Endothelial cell of umbilical vein (primary cell): Measurements from ENCODE around the gene CCNY. TPM values are rescaled to one million over a fixed set of nuclear protein-coding genes. Genes with fewer than 3 reads are reported as not detected.

Source experiments
- BruUV-seq: library from RNA; stranded (reverse); fragments of 400-500 nt; replicated peaks from 2 replicates; lab custom pipeline; 2021; lab: Mats Ljungman, UMichigan
- CTCF ChIA-PET: fragments of 300-600, 350-600 bp; sonication (Branson Sonifier 250); formaldehyde crosslinking; loops from one replicate; lab custom pipeline; 2021; ENCODE audit warnings: antibody characterized with exemption, inconsistent platforms; lab: Charles Lee
- POLR2A ChIA-PET: fragments of 300-600, 350-600 bp; sonication (Branson Sonifier 250); formaldehyde crosslinking; loops from one replicate; lab custom pipeline; 2021; ENCODE audit warnings: antibody characterized with exemption, inconsistent platforms; lab: Charles Lee
- DNase-seq: peaks from one replicate; pipeline ENCODE4 v3.0.0-alpha.2; 2011; ENCODE audit warnings: low read depth, low spot score
- FAIRE-seq: peaks from 2 replicates; lab custom pipeline; 2011; peaks lifted over from hg19 to GRCh38; lab: Jason Lieb, UNC
- H2AFZ ChIP-seq: 2 replicates; pipeline ENCODE4 v1.6.0; 2012; ENCODE audit warnings: low read depth, low read length, control low read depth, inconsistent platforms
- H3K27ac ChIP-seq: 2 replicates; pipeline ENCODE4 v1.5.1; 2011; ENCODE audit warnings: low read depth, mild to moderate bottlenecking, control low read depth, low read length, moderate library complexity; ENCODE audit not compliant: insufficient read depth
- H3K27me3 ChIP-seq, 2 experiments: 2 replicates each; pipeline versions ENCODE4 v1.6.0 to v1.6.1; 2011; ENCODE audit warnings: low read length in 2 of 2, mixed read lengths in 1 of 2; ENCODE audit not compliant: control insufficient read depth in 2 of 2, insufficient read depth in 2 of 2
- H3K36me3 ChIP-seq, 2 experiments: 2 replicates in 1 of 2; 3 replicates in 1 of 2; pipeline ENCODE4 v1.5.1; 2011; ENCODE audit warnings: low read length in 2 of 2, mild to moderate bottlenecking in 1 of 2, moderate library complexity in 1 of 2; ENCODE audit not compliant: control insufficient read depth in 2 of 2, insufficient read depth in 2 of 2; ENCODE audit errors: extremely low read depth in 1 of 2
- H3K4me1 ChIP-seq: 3 replicates; pipeline ENCODE4 v1.5.1; 2011; ENCODE audit warnings: mild to moderate bottlenecking, low read length; ENCODE audit not compliant: control insufficient read depth, insufficient read depth; ENCODE audit errors: extremely low read depth
- H3K4me2 ChIP-seq: 2 replicates; pipeline ENCODE4 v1.6.1; 2011; ENCODE audit warnings: low read length, control low read depth, mixed read lengths; ENCODE audit not compliant: insufficient read depth
- H3K4me3 ChIP-seq, 3 experiments: fragments of 200-600 bp in 1 of 3; sonication (generic), shearing (Covaris generic) in 1 of 3; replicated peaks in 1 of 3; 2 replicates each; pipeline ENCODE4 v1.5.1; 2011 to 2016; ENCODE audit warnings: control low read depth in 3 of 3, low read length in 3 of 3, mild to moderate bottlenecking in 2 of 3, inconsistent platforms in 1 of 3, low read depth in 1 of 3, moderate library complexity in 1 of 3; ENCODE audit not compliant: insufficient read depth in 1 of 3
- H3K79me2 ChIP-seq: 2 replicates; pipeline ENCODE4 v1.6.0; 2012; ENCODE audit warnings: low read length, inconsistent platforms; ENCODE audit not compliant: control insufficient read depth, insufficient read depth
- H3K9ac ChIP-seq: replicated peaks from 2 replicates; pipeline ENCODE3; 2011; ENCODE audit warnings: low read length, control low read depth; ENCODE audit not compliant: insufficient read depth; ENCODE audit errors: extremely low read depth
- H3K9me1 ChIP-seq: replicated peaks from 3 replicates; pipeline ENCODE4 v1.6.0; 2011; ENCODE audit warnings: mild to moderate bottlenecking, low read length; ENCODE audit not compliant: control insufficient read depth, insufficient read depth; ENCODE audit errors: extremely low read depth
- H3K9me3 ChIP-seq: replicated peaks from 2 replicates; pipeline ENCODE4 v1.5.1; 2012; ENCODE audit warnings: low read length, inconsistent platforms; ENCODE audit not compliant: control insufficient read depth, insufficient read depth
- H4K20me1 ChIP-seq: replicated peaks from 2 replicates; pipeline ENCODE3; 2011; ENCODE audit warnings: mild to moderate bottlenecking, low read length; ENCODE audit not compliant: control insufficient read depth, insufficient read depth; ENCODE audit errors: extremely low read depth
- EZH2 ChIP-seq: IDR thresholded peaks from 2 replicates; pipeline ENCODE4 v1.6.1; 2012; ENCODE audit warnings: borderline replicate concordance, low read depth, mild to moderate bottlenecking, moderate library complexity, low read length, inconsistent platforms; ENCODE audit not compliant: severe bottlenecking
- FOS ChIP-seq: IDR thresholded peaks from 2 replicates; pipeline ENCODE4 v1.6.1; 2011; ENCODE audit warnings: mild to moderate bottlenecking, low read length, moderate library complexity, borderline replicate concordance; ENCODE audit not compliant: insufficient read depth
- GATA2 ChIP-seq: IDR thresholded peaks from 2 replicates; pipeline ENCODE4 v1.7.0; 2011; ENCODE audit warnings: low read depth, mild to moderate bottlenecking, moderate library complexity, mixed read lengths, low read length; ENCODE audit not compliant: insufficient read length, insufficient read depth
- JUN ChIP-seq: IDR thresholded peaks from 2 replicates; pipeline ENCODE4 v1.6.1; 2011; ENCODE audit warnings: borderline replicate concordance, low read depth; ENCODE audit not compliant: insufficient read length, insufficient read depth
- MYC ChIP-seq: IDR thresholded peaks from one replicate; pipeline ENCODE4 v1.6.1; 2011; ENCODE audit warnings: mild to moderate bottlenecking, low read depth, low read length
- POLR2A ChIP-seq: IDR thresholded peaks from 2 replicates; pipeline ENCODE4 v1.6.1; 2012; ENCODE audit warnings: low read depth, mild to moderate bottlenecking, control low read depth, low read length
- POLR2AphosphoS5 ChIP-seq: IDR thresholded peaks from 2 replicates; pipeline ENCODE4 v1.6.1; 2012; ENCODE audit warnings: low read depth, mild to moderate bottlenecking, control low read depth, low read length, moderate library complexity; ENCODE audit not compliant: insufficient read depth
- dilution Hi-C: fragments of 300-500 bp; cut with MboI; formaldehyde crosslinking; loops from one replicate; pipeline ENCODE4 v1.15.0; 2019; ENCODE audit warnings: low sequenced_read_pairs; ENCODE audit not compliant: extremely low pct_ligation_motif_present
- intact Hi-C: fragments of 100-400 bp; cut with micrococcal nuclease; formaldehyde crosslinking; loops from one replicate; pipeline ENCODE4 v1.10.0; 2022
- polyA plus RNA-seq, 4 experiments: library from polyadenylated mRNA; depleted of rRNA in 3 of 4; stranded (reverse) in 3 of 4; unstranded in 1 of 4; fragments of >200 nt; gene quantifications; 2 replicates each; pipeline versions ENCODE4 v1.2.1 to v1.2.3, GENCODE V29; 2011 to 2012; ENCODE audit warnings: missing spikeins in 1 of 4
- total RNA-seq: library from RNA; stranded (reverse); gene quantifications from 2 replicates; pipeline ENCODE4 v1.2.3, GENCODE V29; 2021
- TF ChIP-seq, protein P1 (sequence below): IDR thresholded peaks from 2 replicates; pipeline ENCODE4 v1.6.1; 2011; ENCODE audit not compliant: insufficient read depth, insufficient read length
- TF ChIP-seq, protein P2 (sequence below), 2 donors: IDR thresholded peaks; 1 replicate in 1 of 2; 2 replicates in 1 of 2; pipeline ENCODE4 v1.5.1; 2011; ENCODE audit warnings: low read length in 2 of 2, mild to moderate bottlenecking in 2 of 2, moderate library complexity in 2 of 2, control low read depth in 1 of 2, inconsistent platforms in 1 of 2, low read depth in 1 of 2; ENCODE audit not compliant: insufficient read depth in 1 of 2; ENCODE audit errors: extremely low read depth in 1 of 2

Gene CCNY
- total and polyA plus RNA-seq, 2 donors (not counting 3 experiments of a cell fraction or from before 2014, with no cell fraction given) = 61.5 to 107 TPM

GRCh38 chr10:35329520-35329919, 6.8 kb upstream of the CCNY start:
- intact Hi-C loops = no loop called here
- BruUV-seq = no TSS peak
- Histone ChIP-seq H2AFZ (no peak overlapping the region), H3K9ac (no peak overlapping the region), H3K27ac (no peak overlapping the region), H3K36me3 (no peaks in the 10 kb centered on the region), H4K20me1 (no peaks in the 10 kb centered on the region), H3K4me1 (peaks cover 12% of the 10 kb centered on the region), H3K9me1 (no peaks in the 10 kb centered on the region), H3K79me2 (peaks cover 69% of the 10 kb centered on the region), H3K4me3 (no peak overlapping the region), H3K9me3 (no peaks in the 10 kb centered on the region), H3K27me3 (no peaks in the 10 kb centered on the region), H3K4me2 (no peak overlapping the region)
- TF ChIP-seq, protein P1, sequence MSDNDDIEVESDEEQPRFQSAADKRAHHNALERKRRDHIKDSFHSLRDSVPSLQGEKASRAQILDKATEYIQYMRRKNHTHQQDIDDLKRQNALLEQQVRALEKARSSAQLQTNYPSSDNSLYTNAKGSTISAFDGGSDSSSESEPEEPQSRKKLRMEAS = no peak
- no peak for TF ChIP-seq POLR2AphosphoS5
- no peak for TF ChIP-seq POLR2A
- TF ChIP-seq EZH2 = no peak
- no peak for TF ChIP-seq GATA2
- TF ChIP-seq MYC = no peak
- TF ChIP-seq FOS = no peak
- TF ChIP-seq JUN = no peak
- TF ChIP-seq, protein P2, sequence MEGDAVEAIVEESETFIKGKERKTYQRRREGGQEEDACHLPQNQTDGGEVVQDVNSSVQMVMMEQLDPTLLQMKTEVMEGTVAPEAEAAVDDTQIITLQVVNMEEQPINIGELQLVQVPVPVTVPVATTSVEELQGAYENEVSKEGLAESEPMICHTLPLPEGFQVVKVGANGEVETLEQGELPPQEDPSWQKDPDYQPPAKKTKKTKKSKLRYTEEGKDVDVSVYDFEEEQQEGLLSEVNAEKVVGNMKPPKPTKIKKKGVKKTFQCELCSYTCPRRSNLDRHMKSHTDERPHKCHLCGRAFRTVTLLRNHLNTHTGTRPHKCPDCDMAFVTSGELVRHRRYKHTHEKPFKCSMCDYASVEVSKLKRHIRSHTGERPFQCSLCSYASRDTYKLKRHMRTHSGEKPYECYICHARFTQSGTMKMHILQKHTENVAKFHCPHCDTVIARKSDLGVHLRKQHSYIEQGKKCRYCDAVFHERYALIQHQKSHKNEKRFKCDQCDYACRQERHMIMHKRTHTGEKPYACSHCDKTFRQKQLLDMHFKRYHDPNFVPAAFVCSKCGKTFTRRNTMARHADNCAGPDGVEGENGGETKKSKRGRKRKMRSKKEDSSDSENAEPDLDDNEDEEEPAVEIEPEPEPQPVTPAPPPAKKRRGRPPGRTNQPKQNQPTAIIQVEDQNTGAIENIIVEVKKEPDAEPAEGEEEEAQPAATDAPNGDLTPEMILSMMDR (IDR thresholded peaks at IDR 0.05; ENCODE audit: extremely low read depth in 1 of 2, insufficient read depth in 1 of 2, low read depth in 1 of 2, low read length in 2 of 2) = no peak
- dilution Hi-C loops = no loop called here
- ChIA-PET CTCF (no interaction called here), POLR2A (no interaction called here)
- DNase-seq = no peak
- no peak for FAIRE-seq
